GM23248 (cell line): ENCODE measurements around the gene GOLGA1. TPM values are rescaled to one million over a fixed set of nuclear protein-coding genes. Genes with fewer than 3 reads are reported as not detected.
A peak's percentile ranks its signal among the peaks of the same experiment; 100 is the strongest.
"Not testable (repeated sequence)": the region's sequence is repeated elsewhere in the genome, so short reads cannot be mapped to it uniquely, and the experiment has no call there.

Experiments
- DNase-seq: peaks from one replicate; pipeline ENCODE4 v3.0.0-alpha.2; 2015
- H2AFZ ChIP-seq: fragments of 200-600 bp; sonication (generic); 2 replicates; pipeline ENCODE4 v1.6.1; 2016; ENCODE audit warnings: antibody characterized with exemption
- H3F3A ChIP-seq: fragments of 200-600 bp; sonication (generic); 2 replicates; pipeline ENCODE4 v1.6.1; 2016; ENCODE audit warnings: mild to moderate bottlenecking, antibody characterized with exemption, mixed run types; ENCODE audit not compliant: insufficient read depth
- H3K27ac ChIP-seq: fragments of 200-600 bp; sonication (generic); 2 replicates; pipeline ENCODE4 v1.5.1; 2016; ENCODE audit warnings: mild to moderate bottlenecking
- H3K27me3 ChIP-seq: fragments of 200-600 bp; sonication (generic); replicated peaks from 2 replicates; pipeline ENCODE4 v1.6.1; 2016; ENCODE audit warnings: mild to moderate bottlenecking; ENCODE audit not compliant: insufficient read depth
- H3K36me3 ChIP-seq: fragments of 200-600 bp; sonication (generic); 2 replicates; pipeline ENCODE4 v1.6.1; 2016; ENCODE audit warnings: low read depth, mild to moderate bottlenecking
- H3K4me1 ChIP-seq: fragments of 200-600 bp; sonication (generic); 2 replicates; pipeline ENCODE4 v1.6.1; 2016; ENCODE audit warnings: mild to moderate bottlenecking; ENCODE audit not compliant: insufficient read depth
- H3K4me2 ChIP-seq: fragments of 200-600 bp; sonication (generic); one replicate; pipeline ENCODE4 v1.6.1; 2016; ENCODE audit warnings: mild to moderate bottlenecking; ENCODE audit not compliant: unreplicated experiment
- H3K4me3 ChIP-seq: fragments of 200-600 bp; sonication (generic); 2 replicates; pipeline ENCODE4 v1.5.1; 2016; ENCODE audit warnings: mild to moderate bottlenecking
- H3K79me2 ChIP-seq: fragments of 200-600 bp; sonication (generic); 2 replicates; pipeline ENCODE4 v1.6.1; 2016; ENCODE audit warnings: mild to moderate bottlenecking; ENCODE audit not compliant: insufficient read depth
- H3K9ac ChIP-seq: fragments of 200-600 bp; sonication (generic); 2 replicates; pipeline ENCODE4 v1.6.1; 2016; ENCODE audit warnings: mild to moderate bottlenecking
- H3K9me2 ChIP-seq: fragments of 200-600 bp; sonication (generic); 2 replicates; pipeline ENCODE4 v1.6.1; 2016; ENCODE audit warnings: mixed run types, mild to moderate bottlenecking, moderate library complexity; ENCODE audit not compliant: insufficient read depth
- H3K9me3 ChIP-seq: fragments of 200-600 bp; sonication (generic); one replicate; pipeline ENCODE4 v1.6.1; 2017; ENCODE audit warnings: low read depth
- H4K20me1 ChIP-seq: fragments of 200-600 bp; sonication (generic); 2 replicates; pipeline ENCODE4 v1.6.0; 2016; ENCODE audit not compliant: insufficient read depth
- EZH2 ChIP-seq: fragments of 200-600 bp; sonication (generic); IDR thresholded peaks from 2 replicates; pipeline ENCODE4 v1.6.1; 2018; ENCODE audit warnings: antibody characterized with exemption, mild to moderate bottlenecking; ENCODE audit not compliant: insufficient read depth, poor library complexity, severe bottlenecking
- EZH2phosphoT487 ChIP-seq: fragments of 200-600 bp; sonication (generic); IDR thresholded peaks from 2 replicates; pipeline ENCODE4 v1.6.1; 2018; ENCODE audit warnings: antibody characterized with exemption, moderate library complexity, mild to moderate bottlenecking, low read depth; ENCODE audit not compliant: insufficient read depth
- whole genome bisulfite sequencing, 2 experiments: methylation state at CpG; one replicate each; pipeline ENCODE4 v1.1.6; 2015 to 2017; ENCODE audit warnings: low lambda C conversion rate in 2 of 2, low coverage in 1 of 2; ENCODE audit errors: missing lambda C conversion rate in 2 of 2; 5-methylcytosine and 5-hydroxymethylcytosine counted together
- in situ Hi-C: fragments of 300-500 bp; cut with MboI; formaldehyde crosslinking; loops from 2 replicates; pipeline ENCODE4 v1.15.0; 2020
- polyA plus RNA-seq: library from polyadenylated mRNA; unstranded; fragments of >200 nt; fragmentation: Nextera tagmentation; extraction: Ambion mirVana; gene quantifications from 2 replicates; pipeline ENCODE4 v1.2.1, GENCODE V29; 2016
- total RNA-seq: library from RNA; depleted of rRNA; stranded (reverse); fragments of >200 nt; shearing (Covaris generic); gene quantifications from 2 replicates; pipeline ENCODE4 v1.2.3, GENCODE V29; 2014

Gene GOLGA1
- total and polyA plus RNA-seq, 2 experiments from 2014 or later: 12.4 to 15.3 TPM

- no peaks in the 10 kb centered on the region for H3K27me3 ChIP-seq
- H3K4me1 ChIP-seq: peaks cover 14% of the 10 kb centered on the region
- DNase-seq: no peak
- H3K79me2 ChIP-seq: no peaks in the 10 kb centered on the region
- no peak overlapping the region for H3K27ac ChIP-seq
- no peak overlapping the region for H2AFZ ChIP-seq
- no peak overlapping the region for H3K9ac ChIP-seq
- 89 to 97% methylated on average over 1 of the region's 1 CpG for WGBS, 2 experiments
- no peaks in the 10 kb centered on the region for H3K9me2 ChIP-seq
- in situ Hi-C loops: loop anchor here (25.0 kb wide), 1 partner anchor 205 kb away; the partner anchor contains the start of gene SCAI
- H3K4me2 ChIP-seq: no peak overlapping the region
- peaks cover 38% of the 10 kb centered on the region for H3K36me3 ChIP-seq
- no peak overlapping the region for H3K4me3 ChIP-seq
- no peak for TF ChIP-seq EZH2
- no peak for TF ChIP-seq EZH2phosphoT487
- no peaks in the 10 kb centered on the region for H4K20me1 ChIP-seq
- H3K9me3 ChIP-seq: no peaks in the 10 kb centered on the region
- H3F3A ChIP-seq: peaks cover 13% of the 10 kb centered on the region; the same call in 1 of the 2 replicates
These were observed 8.6 kb downstream of the GOLGA1 start for GRCh38 chr9:124932333-124932732.

GRCh38 chr9:124929464-124929863 is 11.4 kb downstream of the GOLGA1 start:
- H3K4me1 ChIP-seq: peaks cover 7% of the 10 kb centered on the region
- no peaks in the 10 kb centered on the region for H3K9me3 ChIP-seq
- no peaks in the 10 kb centered on the region for H3K79me2 ChIP-seq
- no peaks in the 10 kb centered on the region for H4K20me1 ChIP-seq
- in situ Hi-C loops: loop anchor here (25.0 kb wide), 1 partner anchor 208 kb away; the partner anchor contains the start of gene SCAI
- H3K27me3 ChIP-seq: no peaks in the 10 kb centered on the region
- H3K4me3 ChIP-seq: no peak overlapping the region
- H3K9me2 ChIP-seq: no peaks in the 10 kb centered on the region
- DNase-seq: no peak
- H2AFZ ChIP-seq: no peak overlapping the region
- 98 to 99% methylated on average over 3 of the region's 3 CpGs for WGBS, 2 experiments
- H3K36me3 ChIP-seq: peaks cover 44% of the 10 kb centered on the region
- no peak overlapping the region for H3K9ac ChIP-seq
- TF ChIP-seq EZH2phosphoT487 (no peak), EZH2 (no peak)
- no peak overlapping the region for H3K4me2 ChIP-seq
- H3K27ac ChIP-seq: no peak overlapping the region
- H3F3A ChIP-seq: 0 out of 2 replicates have a peak, but pooled peaks cover 1% of the 10 kb centered on the region

DNA sequence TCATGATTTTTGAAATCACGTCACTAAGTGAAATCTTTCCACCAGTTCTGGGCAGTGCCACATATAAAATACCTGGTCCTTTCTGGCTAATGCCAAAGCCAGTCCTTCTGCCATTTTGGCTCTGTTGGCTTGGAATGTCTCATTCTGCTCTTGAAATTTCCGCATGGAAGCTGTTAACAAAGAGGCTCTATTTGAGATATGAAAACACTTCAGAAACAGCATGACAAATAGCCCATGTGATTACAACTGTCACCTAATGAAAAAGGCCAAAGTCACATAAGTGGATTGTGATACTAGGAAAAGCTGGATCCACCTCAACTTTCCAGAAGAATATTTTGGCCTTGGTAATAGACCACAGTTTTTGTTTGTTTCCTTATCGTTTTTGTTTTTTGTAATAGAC is 12.8 kb downstream of the GOLGA1 start:
- Histone ChIP-seq H3K4me3 (no peak overlapping the region), H3K79me2 (no peaks in the 10 kb centered on the region), H3K36me3 (peaks cover 44% of the 10 kb centered on the region), H4K20me1 (no peaks in the 10 kb centered on the region), H2AFZ (no peak overlapping the region), H3K9ac (no peak overlapping the region), H3K9me2 (no peaks in the 10 kb centered on the region), H3K27me3 (no peaks in the 10 kb centered on the region), H3K4me2 (no peak overlapping the region), H3F3A (no peaks in the 10 kb centered on the region), H3K27ac (no peak overlapping the region), H3K9me3 (no peaks in the 10 kb centered on the region), H3K4me1 (no peaks in the 10 kb centered on the region)
- DNase-seq: no peak
- TF ChIP-seq EZH2phosphoT487 (no peak), EZH2 (no peak)
- WGBS, 2 experiments: 96 to 97% methylated on average over 3 of the region's 3 CpGs
- in situ Hi-C loops: loop anchor here (25.0 kb wide), 1 partner anchor 209 kb away; the partner anchor contains the start of gene SCAI

GRCh38 chr9:124920394-124920793 is 20.5 kb downstream of the GOLGA1 start:
- DNase-seq: peak; percentile 14
- H2AFZ ChIP-seq, H4K20me1 ChIP-seq, H3K4me1 ChIP-seq, H3K4me2 ChIP-seq, in situ Hi-C loops, H3K79me2 ChIP-seq, H3K9me2 ChIP-seq, H3K27ac ChIP-seq, H3K9me3 ChIP-seq, H3K4me3 ChIP-seq, H3K27me3 ChIP-seq, H3K9ac ChIP-seq, H3F3A ChIP-seq: not testable (repeated sequence)
- 86 to 87% methylated on average over 6 of the region's 6 CpGs for WGBS, 2 experiments
- H3K36me3 ChIP-seq: peaks cover 40% of the 10 kb centered on the region

DNA sequence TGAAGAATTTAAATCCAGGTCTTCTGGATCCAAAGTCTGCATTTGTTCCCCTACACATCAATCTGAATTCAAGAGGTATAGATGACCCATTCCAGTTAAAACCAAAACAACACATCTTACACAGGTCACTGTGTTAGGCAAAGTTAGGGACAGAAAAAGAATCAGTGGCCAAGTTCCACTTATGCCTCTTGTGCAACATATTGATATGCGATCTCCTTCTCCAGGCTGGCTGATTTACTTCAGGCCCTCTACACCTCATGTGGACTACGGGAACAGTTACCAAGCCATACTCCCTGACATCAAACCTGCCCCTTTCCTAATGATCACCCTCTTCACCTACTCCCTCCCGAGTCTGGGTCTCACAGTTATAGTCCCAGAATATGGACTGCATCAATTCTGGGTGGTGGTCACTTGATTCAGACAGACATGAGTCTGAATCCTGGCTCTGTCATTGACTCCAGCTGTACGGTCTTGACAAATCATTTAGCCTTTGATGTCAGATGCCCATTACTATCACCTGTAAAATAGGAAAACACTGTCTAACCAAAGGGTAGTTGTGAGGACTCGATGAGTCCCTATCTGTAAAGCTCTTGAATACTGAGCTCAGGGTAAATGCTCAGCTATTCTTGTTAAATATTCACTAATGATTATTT is 26.0 kb downstream of the GOLGA1 start:
- H4K20me1 ChIP-seq: no peaks in the 10 kb centered on the region
- DNase-seq: no peak
- in situ Hi-C loops: no loop called here
- H3K9me2 ChIP-seq: no peaks in the 10 kb centered on the region
- no peaks in the 10 kb centered on the region for H3K4me1 ChIP-seq
- no peak overlapping the region for H3K4me3 ChIP-seq
- H3K9ac ChIP-seq: no peak overlapping the region
- no peaks in the 10 kb centered on the region for H3K79me2 ChIP-seq
- H3K27me3 ChIP-seq: no peaks in the 10 kb centered on the region
- H3K36me3 ChIP-seq: peaks cover 21% of the 10 kb centered on the region
- no peaks in the 10 kb centered on the region for H3K9me3 ChIP-seq
- H2AFZ ChIP-seq: no peak overlapping the region
- no peaks in the 10 kb centered on the region for H3F3A ChIP-seq
- TF ChIP-seq EZH2: no peak
- TF ChIP-seq EZH2phosphoT487: no peak
- no peak overlapping the region for H3K27ac ChIP-seq
- H3K4me2 ChIP-seq: no peak overlapping the region
- 91 to 94% methylated on average over 5 of the region's 5 CpGs for WGBS, 2 experiments
